Panc1 (cell line): ENCODE data around the gene MMD2. TPM values are rescaled to one million over a fixed set of nuclear protein-coding genes. Genes with fewer than 3 reads are reported as not detected.

Source experiments
- ATAC-seq: fragments of 200-7000 bp; cut with Tn5 transposase; 2 replicates; pipeline ENCODE4 v1.9.1; 2020; ENCODE audit warnings: mild to moderate bottlenecking, moderate library complexity
- BruUV-seq: library from RNA; stranded (reverse); fragments of 400-500 nt; replicated peaks from 2 replicates; lab custom pipeline; 2021; lab: Mats Ljungman, UMichigan
- CTCF ChIA-PET: fragments of 300-600 bp; sonication (Branson Sonifier 250); formaldehyde crosslinking; loops from one replicate; lab custom pipeline; 2022; ENCODE audit warnings: antibody characterized with exemption; lab: Charles Lee
- POLR2A ChIA-PET: fragments of 300-600 bp; sonication (Branson Sonifier 250); formaldehyde crosslinking; loops from one replicate; lab custom pipeline; 2022; ENCODE audit warnings: antibody characterized with exemption; lab: Charles Lee
- DNase-seq: peaks from one replicate; pipeline ENCODE4 v3.0.0-alpha.2; 2010; ENCODE audit warnings: low read depth, low spot score
- H3K27ac ChIP-seq: 2 replicates; pipeline ENCODE4 v1.5.1; 2011; ENCODE audit warnings: mild to moderate bottlenecking, low read length, inconsistent platforms
- H3K27me3 ChIP-seq: fragments of 200-500 bp; sonication (Bioruptor generic); 2 replicates; pipeline ENCODE4 v1.6.0; 2014; ENCODE audit warnings: low read length, inconsistent platforms; ENCODE audit not compliant: control insufficient read depth, insufficient read depth
- H3K36me3 ChIP-seq: fragments of 200-500 bp; sonication (Bioruptor generic); 2 replicates; pipeline ENCODE4 v1.5.1; 2014; ENCODE audit warnings: inconsistent platforms, mild to moderate bottlenecking, low read length, moderate library complexity; ENCODE audit not compliant: control insufficient read depth, insufficient read depth
- H3K4me1 ChIP-seq: 2 replicates; pipeline ENCODE4 v1.5.1; 2011; ENCODE audit warnings: inconsistent platforms, mild to moderate bottlenecking, low read length, moderate library complexity; ENCODE audit not compliant: control insufficient read depth, insufficient read depth
- H3K4me3 ChIP-seq, 2 experiments: 2 replicates each; pipeline ENCODE4 v1.5.1; 2011 to 2012; ENCODE audit warnings: low read depth in 2 of 2, low read length in 2 of 2, mild to moderate bottlenecking in 2 of 2, inconsistent platforms in 1 of 2, moderate library complexity in 1 of 2
- H3K9me3 ChIP-seq: fragments of 200-500 bp; sonication (Bioruptor generic); 2 replicates; pipeline ENCODE4 v1.5.1; 2014; ENCODE audit warnings: low read depth, mild to moderate bottlenecking, inconsistent platforms, low read length, moderate library complexity; ENCODE audit not compliant: control insufficient read depth, insufficient read depth
- CTCF ChIP-seq: fragments of 450-650 bp; IDR thresholded peaks from 2 replicates; pipeline ENCODE4 v1.5.1; 2017; ENCODE audit warnings: mild to moderate bottlenecking
- POLR2AphosphoS5 ChIP-seq: IDR thresholded peaks from 2 replicates; pipeline ENCODE4 v1.6.1; 2012; ENCODE audit warnings: mild to moderate bottlenecking, low read depth, low read length, moderate library complexity
- REST ChIP-seq, 2 experiments: IDR thresholded peaks; 2 replicates each; pipeline ENCODE4 v1.6.1; 2011 to 2012; ENCODE audit warnings: low read depth in 2 of 2, control low read depth in 1 of 2, low read length in 1 of 2, mild to moderate bottlenecking in 1 of 2, moderate library complexity in 1 of 2; ENCODE audit not compliant: insufficient read depth in 1 of 2
- SIN3A ChIP-seq: IDR thresholded peaks from 2 replicates; pipeline ENCODE4 v1.6.1; 2012; ENCODE audit warnings: low read depth, mild to moderate bottlenecking, low read length, moderate library complexity, borderline replicate concordance; ENCODE audit not compliant: insufficient read depth
- TCF7L2 ChIP-seq: IDR thresholded peaks from 2 replicates; pipeline ENCODE4 v1.6.1; 2011; ENCODE audit warnings: mild to moderate bottlenecking, low read depth, low read length, inconsistent platforms
- in situ Hi-C: cut with HindIII; loops from 2 replicates; pipeline ENCODE4 v1.10.0; 2016; ENCODE audit warnings: low sequenced_read_pairs, low pct_unique_long_range_greater_than_20kb
- intact Hi-C: fragments of 100-400 bp; cut with micrococcal nuclease; formaldehyde crosslinking; loops from one replicate; pipeline ENCODE4 v1.10.0; 2022; ENCODE audit not compliant: unreplicated experiment
- total RNA-seq: library from RNA; stranded (reverse); gene quantifications from one replicate; pipeline ENCODE4 v1.2.1, GENCODE V29; 2021; ENCODE audit not compliant: unreplicated experiment

Gene MMD2
- total RNA-seq, 1 experiment from 2014 or later = not detected

GRCh38 chr7:4886671-4887070 lies 72.3 kb downstream of the MMD2 start:
- no peak for TF ChIP-seq SIN3A
- no peak for TF ChIP-seq CTCF
- TF ChIP-seq POLR2AphosphoS5 = no peak
- TF ChIP-seq TCF7L2 = no peak
- TF ChIP-seq REST (IDR thresholded peaks at IDR 0.05; ENCODE audit: insufficient read depth in 1 of 2, low read depth in 2 of 2, low read length in 1 of 2) = no peak
- no peaks in the 10 kb centered on the region for H3K36me3 ChIP-seq
- in situ Hi-C loops = no loop called here
- intact Hi-C loops = no loop called here
- CTCF ChIA-PET = no interaction called here
- H3K9me3 ChIP-seq = no peaks in the 10 kb centered on the region
- H3K4me1 ChIP-seq = peaks cover 2% of the 10 kb centered on the region; the same call in 1 of the 2 replicates
- H3K4me3 ChIP-seq = no peak overlapping the region
- DNase-seq (no peak), ATAC-seq (no peak)
- BruUV-seq = no TSS peak
- H3K27me3 ChIP-seq = no peaks in the 10 kb centered on the region
- no peak overlapping the region for H3K27ac ChIP-seq
- POLR2A ChIA-PET = no interaction called here

GRCh38 chr7:4885317-4885807 lies 73.6 kb downstream of the MMD2 start:
- POLR2A ChIA-PET = no interaction called here
- Histone ChIP-seq H3K36me3 (no peaks in the 10 kb centered on the region), H3K27me3 (no peaks in the 10 kb centered on the region), H3K27ac (no peak overlapping the region), H3K4me1 (peaks cover 2% of the 10 kb centered on the region; the same call in 1 of the 2 replicates), H3K4me3 (no peak overlapping the region), H3K9me3 (no peaks in the 10 kb centered on the region)
- CTCF ChIA-PET = no interaction called here
- TF ChIP-seq REST (IDR thresholded peaks at IDR 0.05; ENCODE audit: insufficient read depth in 1 of 2, low read depth in 2 of 2, low read length in 1 of 2) (no peak), SIN3A (no peak), POLR2AphosphoS5 (no peak), CTCF (no peak), TCF7L2 (no peak)
- no peak for ATAC-seq
- intact Hi-C loops = no loop called here
- BruUV-seq = no TSS peak
- in situ Hi-C loops = no loop called here
- DNase-seq = no peak
